GM10266 (cell line): Measurements from ENCODE around the gene NDUFB5.

Source experiments
- DNase-seq: peaks from one replicate; pipeline ENCODE4 v3.0.0; 2012; ENCODE audit errors: extremely low spot score
- TF ChIP-seq, protein P1 (sequence below): IDR thresholded peaks from 2 replicates; pipeline ENCODE4 v1.5.1; 2012; ENCODE audit warnings: mild to moderate bottlenecking, low read depth; ENCODE audit not compliant: control insufficient read depth, insufficient read depth; ENCODE audit errors: missing control alignments

The NDUFB5 gene

DNA sequence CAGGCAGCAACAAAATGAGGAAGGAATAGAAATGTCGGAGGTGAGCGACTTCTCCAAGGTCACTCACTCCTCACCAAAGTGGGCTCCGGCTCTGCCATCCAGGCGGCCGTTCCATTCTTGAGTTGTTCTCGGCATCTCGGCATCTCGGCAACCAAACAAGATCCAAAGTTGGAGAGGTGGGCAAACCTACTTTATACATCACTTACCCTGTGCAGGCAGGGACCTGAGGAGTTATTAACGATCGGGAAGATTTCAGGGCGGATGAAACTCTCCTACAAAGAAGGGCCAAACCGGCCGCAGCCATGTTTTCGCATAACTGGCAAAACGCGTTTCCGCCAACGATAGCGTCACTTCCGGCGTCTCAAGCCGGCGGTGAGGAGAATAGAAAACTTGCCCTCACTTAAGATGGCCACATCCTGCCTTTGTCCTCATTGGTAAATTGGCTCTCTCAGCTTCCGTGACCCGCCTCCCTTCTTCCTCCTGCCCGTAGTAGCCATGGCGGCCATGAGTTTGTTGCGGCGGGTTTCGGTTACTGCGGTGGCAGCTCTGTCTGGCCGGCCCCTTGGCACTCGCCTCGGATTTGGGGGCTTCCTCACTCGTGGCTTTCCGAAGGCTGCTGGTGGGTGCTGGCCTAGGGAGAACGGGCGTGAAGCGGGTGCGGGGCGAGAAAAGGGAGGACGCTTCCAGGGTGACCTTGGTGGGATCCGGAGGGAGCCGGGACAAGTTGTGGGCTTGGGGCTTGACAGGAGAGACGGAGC is at the start of gene NDUFB5, which contains the start of gene MRPL47:
Gene NDUFB5, plus strand, starts transcription at position 474 of the 758 bp plus-strand sequence. Its CDS starts 22 bp downstream, at position 496.
Gene MRPL47, minus strand, starts transcription at position 318 of the 758 bp plus-strand sequence. Its CDS starts 14 bp downstream, at position 304.
- TF ChIP-seq, protein P1, sequence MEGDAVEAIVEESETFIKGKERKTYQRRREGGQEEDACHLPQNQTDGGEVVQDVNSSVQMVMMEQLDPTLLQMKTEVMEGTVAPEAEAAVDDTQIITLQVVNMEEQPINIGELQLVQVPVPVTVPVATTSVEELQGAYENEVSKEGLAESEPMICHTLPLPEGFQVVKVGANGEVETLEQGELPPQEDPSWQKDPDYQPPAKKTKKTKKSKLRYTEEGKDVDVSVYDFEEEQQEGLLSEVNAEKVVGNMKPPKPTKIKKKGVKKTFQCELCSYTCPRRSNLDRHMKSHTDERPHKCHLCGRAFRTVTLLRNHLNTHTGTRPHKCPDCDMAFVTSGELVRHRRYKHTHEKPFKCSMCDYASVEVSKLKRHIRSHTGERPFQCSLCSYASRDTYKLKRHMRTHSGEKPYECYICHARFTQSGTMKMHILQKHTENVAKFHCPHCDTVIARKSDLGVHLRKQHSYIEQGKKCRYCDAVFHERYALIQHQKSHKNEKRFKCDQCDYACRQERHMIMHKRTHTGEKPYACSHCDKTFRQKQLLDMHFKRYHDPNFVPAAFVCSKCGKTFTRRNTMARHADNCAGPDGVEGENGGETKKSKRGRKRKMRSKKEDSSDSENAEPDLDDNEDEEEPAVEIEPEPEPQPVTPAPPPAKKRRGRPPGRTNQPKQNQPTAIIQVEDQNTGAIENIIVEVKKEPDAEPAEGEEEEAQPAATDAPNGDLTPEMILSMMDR, result no peak

DNA sequence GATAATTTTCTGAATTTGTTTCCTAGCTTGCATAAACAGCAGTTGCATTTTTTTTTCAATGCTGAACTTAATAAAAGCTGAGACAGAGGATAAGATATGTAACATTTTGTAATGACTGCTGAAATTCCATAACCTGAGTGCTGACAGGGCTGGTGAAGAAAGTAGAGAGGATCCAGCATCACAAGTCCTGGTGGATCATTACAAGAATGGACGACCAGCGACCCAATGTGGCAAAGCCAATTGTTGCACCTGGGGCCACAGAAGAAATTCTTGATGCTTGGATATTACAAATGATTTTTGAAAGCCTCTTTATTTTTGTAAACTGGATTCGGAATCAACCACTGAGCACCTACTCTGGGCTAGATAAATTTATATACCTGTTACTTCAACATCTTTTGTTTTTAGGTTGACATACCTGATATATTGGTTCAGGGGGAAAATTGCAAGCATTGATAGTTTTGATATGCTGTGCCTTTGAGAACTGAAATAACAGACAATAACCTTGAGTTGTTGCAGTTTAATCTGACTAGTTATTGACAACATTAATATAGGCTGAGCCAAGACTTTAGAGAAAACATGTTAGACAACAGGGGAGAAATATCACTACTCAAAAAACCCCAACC is 45.7 kb upstream of the NDUFB5 start:
- DNase-seq, result peak; percentile 72
- TF ChIP-seq, protein P1, result peak; percentile 94

More for the DNA sequence above, at the start of gene NDUFB5, which contains the start of gene MRPL47:
- peak; percentile 92 for DNase-seq

DNA sequence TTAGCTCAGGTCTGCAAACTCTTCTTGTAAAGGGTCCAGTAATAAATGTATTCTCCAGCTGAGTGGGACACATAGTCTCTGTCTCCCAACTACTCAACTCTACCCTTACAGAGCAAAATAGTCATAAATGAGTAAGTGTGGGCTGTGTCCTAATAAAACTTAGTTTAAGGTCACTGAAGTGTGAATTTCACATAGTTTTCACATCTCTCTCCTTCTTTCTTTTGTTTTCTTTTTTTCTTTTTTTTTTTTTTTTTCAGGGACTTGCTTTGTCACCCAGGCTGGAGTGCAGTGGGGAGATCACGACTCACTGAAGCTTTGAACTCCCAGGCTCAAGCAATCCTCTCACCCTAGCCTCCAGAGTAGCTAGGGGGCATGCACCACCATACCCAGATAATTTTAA is 43.8 kb upstream of the NDUFB5 start:
- TF ChIP-seq, protein P1, result no peak
- DNase-seq, result no peak

DNA sequence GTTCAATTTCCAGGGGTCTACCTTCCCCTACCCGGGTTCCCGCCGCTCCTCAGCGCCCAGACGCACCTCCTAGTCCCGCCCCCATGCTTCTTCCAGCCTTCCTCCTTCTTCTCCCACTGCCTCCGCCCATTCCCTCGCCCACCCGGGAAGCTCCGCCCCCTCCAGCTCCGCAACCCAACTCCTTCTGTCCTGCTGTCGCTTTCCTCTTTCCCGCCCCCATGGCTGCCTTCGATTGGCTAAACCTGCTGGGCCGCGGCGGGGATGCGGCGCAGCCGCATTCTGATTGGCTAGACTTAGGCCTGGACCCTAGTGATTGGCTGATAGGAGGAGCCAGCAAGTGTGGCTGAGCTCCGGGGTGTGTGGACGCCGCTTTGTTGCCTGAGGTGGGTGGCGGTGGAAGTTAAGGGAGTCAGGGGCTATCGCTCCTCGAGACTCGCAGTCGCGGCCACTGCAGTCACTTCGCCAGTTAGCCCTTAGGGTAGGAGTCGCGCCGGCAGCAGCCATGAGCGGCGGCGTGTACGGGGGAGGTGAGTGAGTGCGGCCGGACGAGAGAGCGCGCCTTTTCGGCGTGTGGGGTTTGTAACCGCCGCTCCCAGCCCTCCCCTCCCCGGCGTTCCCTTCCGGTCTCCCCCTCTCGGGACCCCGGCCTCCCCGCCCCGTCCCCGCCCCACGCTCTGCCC is 41.9 kb upstream of the NDUFB5 start, which contains the start of gene ACTL6A:
Gene ACTL6A, plus strand, starts transcription at position 336 of the 680 bp plus-strand sequence. Its CDS starts 167 bp downstream, at position 503.
- TF ChIP-seq, protein P1, result no peak
- peak; percentile 100 for DNase-seq

DNA sequence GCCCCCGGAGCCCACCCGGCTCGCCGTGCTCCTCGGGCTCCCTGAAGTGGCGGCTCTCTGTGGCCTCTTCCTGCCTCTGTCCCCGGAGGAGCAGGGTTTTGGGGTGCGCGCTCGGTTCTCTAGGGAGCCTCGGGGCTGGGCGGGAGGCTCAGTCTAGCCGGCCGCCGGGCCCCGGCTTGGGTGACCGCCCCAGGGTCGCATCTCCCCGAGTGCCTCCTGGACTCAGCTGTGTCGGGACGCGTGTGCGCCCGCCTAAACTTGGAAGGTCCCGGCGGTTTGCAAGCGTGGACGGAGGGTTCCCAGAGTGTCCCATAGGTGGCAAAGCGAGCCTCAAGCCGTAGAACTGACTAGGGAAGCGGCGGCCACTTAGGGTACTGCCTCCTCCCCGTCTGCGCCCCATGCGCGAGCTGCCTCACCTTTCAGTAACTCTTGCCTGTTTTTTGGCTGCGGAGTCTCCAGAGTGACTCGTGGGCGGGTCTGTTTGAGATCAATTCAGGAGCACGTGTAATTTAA is 41.3 kb upstream of the NDUFB5 start:
- peak; percentile 77 for DNase-seq
- TF ChIP-seq, protein P1, result no peak

DNA sequence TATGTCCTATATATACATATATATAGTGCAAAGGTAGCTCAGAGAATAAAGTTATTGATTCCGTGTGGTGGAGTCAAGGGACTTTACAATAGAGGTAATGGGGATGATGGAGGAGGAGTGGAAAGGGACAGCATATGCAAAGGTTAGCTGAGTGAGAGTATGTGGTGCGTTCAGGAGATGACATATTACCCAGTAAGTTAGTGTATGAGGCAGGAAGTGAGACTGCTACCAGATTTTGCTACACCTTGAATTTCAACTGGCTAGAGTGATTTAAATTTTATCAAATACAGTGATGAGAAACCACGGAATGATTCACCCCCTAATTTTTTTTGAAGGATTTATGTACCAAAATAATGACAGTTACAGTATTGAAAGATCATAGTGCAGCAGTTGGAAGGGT is 39.1 kb upstream of the NDUFB5 start:
- TF ChIP-seq, protein P1, result no peak
- peak; percentile 45 for DNase-seq
